GM10266 (cell line): Measurements from ENCODE around the gene BIN1.

ENCODE experiments used
- DNase-seq: peaks from one replicate; pipeline ENCODE4 v3.0.0; 2012; ENCODE audit errors: extremely low spot score
- CTCF ChIP-seq: IDR thresholded peaks from 2 replicates; pipeline ENCODE4 v1.5.1; 2012; ENCODE audit warnings: mild to moderate bottlenecking, low read depth; ENCODE audit not compliant: control insufficient read depth, insufficient read depth; ENCODE audit errors: missing control alignments

BIN1 gene

GRCh38 chr2:127067620-127068350 lies 39.2 kb downstream of the BIN1 start:
- DNase-seq, result peak; percentile 74
- TF ChIP-seq CTCF, result peak; percentile 78

GRCh38 chr2:127066942-127067341 lies 40.0 kb downstream of the BIN1 start:
- DNase-seq, result no peak
- no peak for TF ChIP-seq CTCF

GRCh38 chr2:127065940-127066318 lies 41.0 kb downstream of the BIN1 start:
- no peak for DNase-seq
- TF ChIP-seq CTCF, result no peak

- no peak for DNase-seq
- no peak for TF ChIP-seq CTCF
Observed at GRCh38 chr2:127065299-127065939, 41.5 kb downstream of the BIN1 start.

GRCh38 chr2:127064642-127065250 lies 42.2 kb downstream of the BIN1 start:
- DNase-seq, result peak; percentile 89
- peak; percentile 21 for TF ChIP-seq CTCF

- no peak for DNase-seq
- TF ChIP-seq CTCF, result no peak
Observed at GRCh38 chr2:127063701-127064590, 43.0 kb downstream of the BIN1 start.
